Astrocyte (in vitro differentiated cells and primary cell): ENCODE results near the gene RILPL1. TPM values are rescaled to one million over a fixed set of nuclear protein-coding genes. Genes with fewer than 3 reads are reported as not detected.

Source experiments
- DNase-seq: peaks from one replicate; pipeline ENCODE4 v3.0.0-alpha.2; 2010; ENCODE audit warnings: low read depth
- FAIRE-seq: peaks from 2 replicates; lab custom pipeline; 2011; peaks lifted over from hg19 to GRCh38; lab: Jason Lieb, UNC
- H2AFZ ChIP-seq: 2 replicates; pipeline ENCODE4 v1.6.0; 2012; ENCODE audit warnings: low read depth, low read length, inconsistent platforms
- H3K27ac ChIP-seq: 2 replicates; pipeline ENCODE4 v1.5.1; 2011; ENCODE audit warnings: low read depth, low read length, inconsistent platforms
- H3K27me3 ChIP-seq: 2 replicates; pipeline ENCODE4 v1.6.0; 2011; ENCODE audit warnings: low read length, inconsistent platforms; ENCODE audit not compliant: insufficient read depth
- H3K36me3 ChIP-seq: 2 replicates; pipeline ENCODE4 v1.5.1; 2011; ENCODE audit warnings: low read length, inconsistent platforms; ENCODE audit not compliant: insufficient read depth
- H3K4me1 ChIP-seq: 2 replicates; pipeline ENCODE4 v1.5.1; 2011; ENCODE audit warnings: low read length, inconsistent platforms; ENCODE audit not compliant: insufficient read depth
- H3K4me2 ChIP-seq: 2 replicates; pipeline ENCODE4 v1.6.0; 2012; ENCODE audit warnings: low read length, inconsistent platforms
- H3K4me3 ChIP-seq: 2 replicates; pipeline ENCODE4 v1.5.1; 2011; ENCODE audit warnings: low read depth, mild to moderate bottlenecking, low read length, inconsistent platforms; ENCODE audit not compliant: insufficient read depth
- H3K79me2 ChIP-seq: 2 replicates; pipeline ENCODE4 v1.6.0; 2012; ENCODE audit warnings: mild to moderate bottlenecking, low read length, inconsistent platforms; ENCODE audit not compliant: insufficient read depth
- H3K9ac ChIP-seq: 2 replicates; pipeline ENCODE4 v1.6.0; 2012; ENCODE audit warnings: mild to moderate bottlenecking, low read length, inconsistent platforms
- H3K9me3 ChIP-seq: 2 replicates; pipeline ENCODE4 v1.5.1; 2012; ENCODE audit warnings: low read depth, mild to moderate bottlenecking, low read length, inconsistent platforms; ENCODE audit not compliant: insufficient read depth
- H4K20me1 ChIP-seq: 2 replicates; pipeline ENCODE4 v1.6.0; 2012; ENCODE audit warnings: low read length, inconsistent platforms; ENCODE audit not compliant: insufficient read depth
- H3K27ac Mint-ChIP-seq: one replicate; pipeline ENCODE4 v1.8.0; 2021; ENCODE audit warnings: mild to moderate bottlenecking, mixed read lengths; ENCODE audit not compliant: unreplicated experiment
- H3K27me3 Mint-ChIP-seq: one replicate; pipeline ENCODE4 v1.8.0; 2021; ENCODE audit warnings: low read depth, mixed read lengths; ENCODE audit not compliant: unreplicated experiment
- H3K36me3 Mint-ChIP-seq: one replicate; pipeline ENCODE4 v1.8.0; 2021; ENCODE audit warnings: low read depth, mixed read lengths; ENCODE audit not compliant: unreplicated experiment
- H3K4me1 Mint-ChIP-seq: one replicate; pipeline ENCODE4 v1.8.0; 2021; ENCODE audit warnings: low read depth, mixed read lengths; ENCODE audit not compliant: unreplicated experiment
- H3K4me3 Mint-ChIP-seq: one replicate; pipeline ENCODE4 v1.8.0; 2021; ENCODE audit warnings: mild to moderate bottlenecking, moderate library complexity, mixed read lengths; ENCODE audit not compliant: unreplicated experiment
- H3K9me3 Mint-ChIP-seq: one replicate; pipeline ENCODE4 v1.8.0; 2021; ENCODE audit warnings: mild to moderate bottlenecking, mixed read lengths; ENCODE audit not compliant: unreplicated experiment
- CTCF ChIP-seq: IDR thresholded peaks from 2 replicates; pipeline ENCODE4 v1.5.1; 2011; ENCODE audit warnings: low read depth, mild to moderate bottlenecking, inconsistent platforms, low read length, moderate library complexity; ENCODE audit not compliant: insufficient read depth
- EZH2 ChIP-seq: IDR thresholded peaks from 2 replicates; pipeline ENCODE4 v1.6.1; 2012; ENCODE audit warnings: mild to moderate bottlenecking, low read length, inconsistent platforms; ENCODE audit not compliant: insufficient read depth
- total RNA-seq: library from RNA; stranded (reverse); gene quantifications from 2 replicates; pipeline ENCODE4 v1.2.1, GENCODE V29; 2021

The RILPL1 gene
- total RNA-seq, 1 donor from 2014 or later: 23.0 TPM

- H3K9me3 Mint-ChIP-seq: no peaks in the 10 kb centered on the region
- peak overlapping the region; percentile 34 for H3K4me3 Mint-ChIP-seq
- Histone ChIP-seq H3K4me1 (no peaks in the 10 kb centered on the region), H3K27me3 (no peaks in the 10 kb centered on the region), H2AFZ (no peak overlapping the region), H3K9me3 (no peaks in the 10 kb centered on the region), H3K9ac (no peak overlapping the region), H3K27ac (no peak overlapping the region), H4K20me1 (no peaks in the 10 kb centered on the region), H3K4me3 (no peak overlapping the region), H3K4me2 (no peak overlapping the region), H3K79me2 (no peaks in the 10 kb centered on the region), H3K36me3 (no peaks in the 10 kb centered on the region)
- H3K36me3 Mint-ChIP-seq: peaks cover 16% of the 10 kb centered on the region
- H3K27ac Mint-ChIP-seq: no peak overlapping the region
- DNase-seq: no peak
- no peaks in the 10 kb centered on the region for H3K4me1 Mint-ChIP-seq
- no peaks in the 10 kb centered on the region for H3K27me3 Mint-ChIP-seq
- no peak for FAIRE-seq
- TF ChIP-seq CTCF (no peak), EZH2 (no peak)
These were observed 42.0 kb downstream of the RILPL1 start for GRCh38 chr12:123491481-123491880.

GRCh38 chr12:123491056-123491455 is 42.5 kb downstream of the RILPL1 start:
- no peaks in the 10 kb centered on the region for H3K27me3 Mint-ChIP-seq
- H3K9me3 ChIP-seq: no peaks in the 10 kb centered on the region
- H3K27ac Mint-ChIP-seq: no peak overlapping the region
- no peak overlapping the region for H3K4me2 ChIP-seq
- no peak overlapping the region for H2AFZ ChIP-seq
- H3K4me1 Mint-ChIP-seq: no peaks in the 10 kb centered on the region
- H3K4me3 Mint-ChIP-seq: peak overlapping the region; percentile 34
- no peaks in the 10 kb centered on the region for H4K20me1 ChIP-seq
- no peak overlapping the region for H3K27ac ChIP-seq
- FAIRE-seq: no peak
- H3K4me3 ChIP-seq: no peak overlapping the region
- H3K36me3 ChIP-seq: no peaks in the 10 kb centered on the region
- no peak for TF ChIP-seq CTCF
- no peak for TF ChIP-seq EZH2
- H3K36me3 Mint-ChIP-seq: peaks cover 16% of the 10 kb centered on the region
- DNase-seq: no peak
- H3K27me3 ChIP-seq: no peaks in the 10 kb centered on the region
- H3K79me2 ChIP-seq: no peaks in the 10 kb centered on the region
- no peak overlapping the region for H3K9ac ChIP-seq
- peaks cover 2% of the 10 kb centered on the region for H3K9me3 Mint-ChIP-seq
- no peaks in the 10 kb centered on the region for H3K4me1 ChIP-seq

GRCh38 chr12:123490089-123490488 is 43.4 kb downstream of the RILPL1 start:
- no peaks in the 10 kb centered on the region for H3K4me1 ChIP-seq
- H3K27ac ChIP-seq: no peak overlapping the region
- Mint-ChIP-seq H3K9me3 (peaks cover 2% of the 10 kb centered on the region), H3K27ac (no peak overlapping the region), H3K4me1 (no peaks in the 10 kb centered on the region), H3K27me3 (no peaks in the 10 kb centered on the region), H3K36me3 (peaks cover 16% of the 10 kb centered on the region), H3K4me3 (no peak overlapping the region)
- no peaks in the 10 kb centered on the region for H3K36me3 ChIP-seq
- no peak overlapping the region for H3K4me2 ChIP-seq
- TF ChIP-seq EZH2 (no peak), CTCF (no peak)
- DNase-seq: no peak
- H3K9me3 ChIP-seq: no peaks in the 10 kb centered on the region
- H3K4me3 ChIP-seq: no peak overlapping the region
- H3K79me2 ChIP-seq: no peaks in the 10 kb centered on the region
- no peaks in the 10 kb centered on the region for H3K27me3 ChIP-seq
- no peaks in the 10 kb centered on the region for H4K20me1 ChIP-seq
- FAIRE-seq: no peak
- H3K9ac ChIP-seq: no peak overlapping the region
- no peak overlapping the region for H2AFZ ChIP-seq
